ENCODE measurements around the gene CCRL2.

The CCRL2 gene

GRCh38 chr3:46406788-46407611 lies at the start of gene CCRL2, which contains the start of gene CCR5AS:
Gene CCRL2, plus strand, starts transcription at chr3:46407259. Its CDS starts 821 bp downstream, at chr3:46408080.
Gene CCR5AS, minus strand, starts transcription at chr3:46407066.
- Mint-ChIP-seq H3K36me3 (peaks cover 6% of the 10 kb centered on the region), H3K27ac (peak within 1 kb of the TSS; percentile 97), H3K4me1 (peaks cover 30% of the 10 kb centered on the region), H3K4me3 (peak within 1 kb of the TSS; percentile 83), H3K9me3 (no peaks in the 10 kb centered on the region)
- DNase-seq (ENCODE audit: low spot score in 2 of 2) (peak; percentile 20 to 74), ATAC-seq (peak; percentile 93)

GRCh38 chr3:46358466-46358865 lies 48.6 kb upstream of the CCRL2 start:
- ATAC-seq (no peak), DNase-seq (ENCODE audit: low spot score in 2 of 2) (no peak)
- Mint-ChIP-seq H3K4me3 (peak overlapping the region; percentile 3), H3K4me1 (peaks cover 91% of the 10 kb centered on the region), H3K9me3 (no peaks in the 10 kb centered on the region), H3K36me3 (peaks cover 5% of the 10 kb centered on the region), H3K27ac (no peak overlapping the region)

GRCh38 chr3:46359733-46360493 lies 47.1 kb upstream of the CCRL2 start:
- Mint-ChIP-seq H3K4me3 (peak overlapping the region; percentile 44), H3K4me1 (peaks cover 85% of the 10 kb centered on the region), H3K27ac (peak overlapping the region; percentile 81), H3K9me3 (no peaks in the 10 kb centered on the region), H3K36me3 (peaks cover 5% of the 10 kb centered on the region)
- ATAC-seq (peak; percentile 97), DNase-seq (ENCODE audit: low spot score in 2 of 2) (no peak)

- no peak for DNase-seq (ENCODE audit: low spot score in 2 of 2)
- ATAC-seq: peak; percentile 11
- Mint-ChIP-seq H3K4me1 (peaks cover 85% of the 10 kb centered on the region), H3K4me3 (peak overlapping the region; percentile 44), H3K27ac (peak overlapping the region; percentile 81), H3K9me3 (no peaks in the 10 kb centered on the region), H3K36me3 (peaks cover 5% of the 10 kb centered on the region)
Measured at GRCh38 chr3:46360907-46361306, 46.2 kb upstream of the CCRL2 start.

- H3K9me3 Mint-ChIP-seq: no peaks in the 10 kb centered on the region
- DNase-seq (ENCODE audit: low spot score in 2 of 2) (no peak), ATAC-seq (peak; percentile 57)
- peak overlapping the region; percentile 44 for H3K4me3 Mint-ChIP-seq
- peaks cover 5% of the 10 kb centered on the region for H3K36me3 Mint-ChIP-seq
- H3K27ac Mint-ChIP-seq: peak overlapping the region; percentile 81
- H3K4me1 Mint-ChIP-seq: peaks cover 86% of the 10 kb centered on the region
Measured at GRCh38 chr3:46361408-46362283, 45.4 kb upstream of the CCRL2 start.

GRCh38 chr3:46365041-46365440 lies 42.0 kb upstream of the CCRL2 start:
- no peak for DNase-seq (ENCODE audit: low spot score in 2 of 2)
- no peaks in the 10 kb centered on the region for H3K9me3 Mint-ChIP-seq
- H3K4me3 Mint-ChIP-seq: no peak overlapping the region
- H3K27ac Mint-ChIP-seq: no peak overlapping the region
- H3K4me1 Mint-ChIP-seq: peaks cover 85% of the 10 kb centered on the region
- H3K36me3 Mint-ChIP-seq: peaks cover 7% of the 10 kb centered on the region
- ATAC-seq: no peak

GRCh38 chr3:46365737-46366524 lies 41.1 kb upstream of the CCRL2 start:
- no peaks in the 10 kb centered on the region for H3K9me3 Mint-ChIP-seq
- DNase-seq (ENCODE audit: low spot score in 2 of 2) (peak in 1 of 2 donors; percentile 49), ATAC-seq (no peak)
- peak overlapping the region; percentile 2 for H3K4me3 Mint-ChIP-seq
- peak overlapping the region; percentile 87 for H3K27ac Mint-ChIP-seq
- H3K36me3 Mint-ChIP-seq: peaks cover 15% of the 10 kb centered on the region
- H3K4me1 Mint-ChIP-seq: peaks cover 86% of the 10 kb centered on the region

- DNase-seq (ENCODE audit: low spot score in 2 of 2) (no peak), ATAC-seq (no peak)
- peaks cover 80% of the 10 kb centered on the region for H3K4me1 Mint-ChIP-seq
- H3K36me3 Mint-ChIP-seq: peaks cover 21% of the 10 kb centered on the region
- H3K27ac Mint-ChIP-seq: peak overlapping the region; percentile 98
- no peaks in the 10 kb centered on the region for H3K9me3 Mint-ChIP-seq
- peak overlapping the region; percentile 61 for H3K4me3 Mint-ChIP-seq
Measured at GRCh38 chr3:46367811-46368210, 39.2 kb upstream of the CCRL2 start.

- Mint-ChIP-seq H3K9me3 (no peaks in the 10 kb centered on the region), H3K27ac (peak overlapping the region; percentile 98), H3K4me1 (peaks cover 81% of the 10 kb centered on the region), H3K4me3 (peak overlapping the region; percentile 61), H3K36me3 (peaks cover 29% of the 10 kb centered on the region)
- DNase-seq (ENCODE audit: low spot score in 2 of 2) (peak in 1 of 2 donors; percentile 80), ATAC-seq (peak; percentile 68)
Measured at GRCh38 chr3:46368569-46368968, 38.5 kb upstream of the CCRL2 start.

GRCh38 chr3:46369151-46369550 lies 37.9 kb upstream of the CCRL2 start:
- peak overlapping the region; percentile 98 for H3K27ac Mint-ChIP-seq
- peak overlapping the region; percentile 61 for H3K4me3 Mint-ChIP-seq
- ATAC-seq (no peak), DNase-seq (ENCODE audit: low spot score in 2 of 2) (no peak)
- peaks cover 82% of the 10 kb centered on the region for H3K4me1 Mint-ChIP-seq
- no peaks in the 10 kb centered on the region for H3K9me3 Mint-ChIP-seq
- peaks cover 31% of the 10 kb centered on the region for H3K36me3 Mint-ChIP-seq

- peak; percentile 60 to 90 for DNase-seq (ENCODE audit: low spot score in 2 of 2)
- Mint-ChIP-seq H3K9me3 (no peaks in the 10 kb centered on the region), H3K36me3 (peaks cover 37% of the 10 kb centered on the region), H3K27ac (peak overlapping the region; percentile 98), H3K4me3 (peak overlapping the region; percentile 61), H3K4me1 (peaks cover 85% of the 10 kb centered on the region)
- peak; percentile 89 for ATAC-seq
Measured at GRCh38 chr3:46369675-46370132, 37.4 kb upstream of the CCRL2 start.

- no peaks in the 10 kb centered on the region for H3K9me3 Mint-ChIP-seq
- H3K36me3 Mint-ChIP-seq: peaks cover 45% of the 10 kb centered on the region
- peaks cover 85% of the 10 kb centered on the region for H3K4me1 Mint-ChIP-seq
- ATAC-seq (peak; percentile 56), DNase-seq (ENCODE audit: low spot score in 2 of 2) (no peak)
- peak within 1 kb of the TSS; percentile 61 for H3K4me3 Mint-ChIP-seq
- peak within 1 kb of the TSS; percentile 98 for H3K27ac Mint-ChIP-seq
Measured at GRCh38 chr3:46370839-46371518, 36.1 kb upstream of the CCRL2 start, which contains the start of gene CCR5. Gene CCR5, plus strand, starts transcription at chr3:46370946. Its CDS starts 1,957 bp downstream, at chr3:46372903.

GRCh38 chr3:46371519-46372340 lies 35.3 kb upstream of the CCRL2 start:
- Mint-ChIP-seq H3K36me3 (peaks cover 45% of the 10 kb centered on the region), H3K4me1 (peaks cover 81% of the 10 kb centered on the region), H3K27ac (peak overlapping the region; percentile 98), H3K4me3 (peak overlapping the region; percentile 61), H3K9me3 (no peaks in the 10 kb centered on the region)
- no peak for ATAC-seq
- DNase-seq (ENCODE audit: low spot score in 2 of 2): no peak
